Renal cortex interstitium (tissue), 11 donors: Measurements from ENCODE around the gene AFF4. TPM values are rescaled to one million over a fixed set of nuclear protein-coding genes. Genes with fewer than 3 reads are reported as not detected.

Experiments
- DNase-seq, 11 donors: peaks; one replicate each; pipeline ENCODE4 v3.0.0-alpha.2; 2013; ENCODE audit warnings: low read depth in 9 of 11, low spot score in 4 of 11; ENCODE audit errors: extremely low read depth in 1 of 11
- polyA plus RNA-seq, 3 donors: library from polyadenylated mRNA; unstranded; fragments of 120-200 nt; gene quantifications; one replicate each; pipeline ENCODE4 v1.2.1, GENCODE V29; 2013; ENCODE audit not compliant: insufficient read length in 3 of 3

AFF4 gene
- polyA plus RNA-seq, 3 donors, result 57.0 to 75.3 (median 69.6) TPM

GRCh38 chr5:132839426-132840301, 123.8 kb downstream of the AFF4 start:
- no peak for DNase-seq

GRCh38 chr5:132838516-132839282, 124.7 kb downstream of the AFF4 start:
- DNase-seq, result no peak

GRCh38 chr5:132837868-132838267, 125.6 kb downstream of the AFF4 start:
- no peak for DNase-seq

- no peak for DNase-seq
Observed at GRCh38 chr5:132836852-132837251, 126.6 kb downstream of the AFF4 start.

- no peak for DNase-seq
Observed at GRCh38 chr5:132834057-132834456, 129.4 kb downstream of the AFF4 start.

- no peak for DNase-seq
Observed at GRCh38 chr5:132832612-132833011, 130.8 kb downstream of the AFF4 start.

GRCh38 chr5:132831095-132831860, 132.2 kb downstream of the AFF4 start:
- DNase-seq, result no peak

GRCh38 chr5:132830436-132831094, 132.9 kb downstream of the AFF4 start, which contains the start of gene SHROOM1:
TSS of gene SHROOM1 (minus strand) at chr5:132830647. CDS start at chr5:132826140, 4,507 bp downstream.
- DNase-seq, result no peak

- peak in 2 of 11 donors; percentile 72 to 75 for DNase-seq
Observed at GRCh38 chr5:132829742-132830435, 133.5 kb downstream of the AFF4 start.

- DNase-seq, result no peak
Observed at GRCh38 chr5:132828846-132829494, 134.5 kb downstream of the AFF4 start.

GRCh38 chr5:132827943-132828673, 135.3 kb downstream of the AFF4 start:
- no peak for DNase-seq

- DNase-seq, result no peak
Observed at GRCh38 chr5:132826424-132827082, 136.9 kb downstream of the AFF4 start.

- no peak for DNase-seq
Observed at GRCh38 chr5:132825834-132826391, 137.5 kb downstream of the AFF4 start.
